Measurements from ENCODE around the gene ANKS1B.

ANKS1B gene

GRCh38 chr12:99806304-99806703 is 178.4 kb downstream of the ANKS1B start:
- H3K27ac ChIP-seq (ENCODE audit: extremely low read depth, low read depth, low read length), result no peak overlapping the region
- H3K4me3 ChIP-seq (ENCODE audit: low read depth, low read length), result no peak overlapping the region
- no peaks in the 10 kb centered on the region for H3K9me3 ChIP-seq (ENCODE audit: control insufficient read depth, insufficient read depth, low read depth, low read length)
- TF ChIP-seq, protein P1, sequence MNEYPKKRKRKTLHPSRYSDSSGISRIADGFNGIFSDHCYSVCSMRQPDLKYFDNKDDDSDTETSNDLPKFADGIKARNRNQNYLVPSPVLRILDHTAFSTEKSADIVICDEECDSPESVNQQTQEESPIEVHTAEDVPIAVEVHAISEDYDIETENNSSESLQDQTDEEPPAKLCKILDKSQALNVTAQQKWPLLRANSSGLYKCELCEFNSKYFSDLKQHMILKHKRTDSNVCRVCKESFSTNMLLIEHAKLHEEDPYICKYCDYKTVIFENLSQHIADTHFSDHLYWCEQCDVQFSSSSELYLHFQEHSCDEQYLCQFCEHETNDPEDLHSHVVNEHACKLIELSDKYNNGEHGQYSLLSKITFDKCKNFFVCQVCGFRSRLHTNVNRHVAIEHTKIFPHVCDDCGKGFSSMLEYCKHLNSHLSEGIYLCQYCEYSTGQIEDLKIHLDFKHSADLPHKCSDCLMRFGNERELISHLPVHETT (tag by site-specific recombination; IDR thresholded peaks at IDR 0.05), result no peak
- TF ChIP-seq ZNF776 (tag by site-specific recombination; IDR thresholded peaks at IDR 0.05; ENCODE audit: borderline replicate concordance), result no peak
- no peak for TF ChIP-seq ZNF302 (tag by site-specific recombination; IDR thresholded peaks at IDR 0.05; ENCODE audit: low read depth)
- TF ChIP-seq IKZF3 (tag by site-specific recombination; IDR thresholded peaks at IDR 0.05), result no peak
- TF ChIP-seq ZNF416 (tag by site-specific recombination; IDR thresholded peaks at IDR 0.05), result no peak
- TF ChIP-seq AEBP2 (tag by site-specific recombination; IDR thresholded peaks at IDR 0.05; ENCODE audit: borderline replicate concordance), result no peak
- no peak for TF ChIP-seq ZFP69B (tag by site-specific recombination; IDR thresholded peaks at IDR 0.05)
- TF ChIP-seq ZBTB7A (tag by site-specific recombination; IDR thresholded peaks at IDR 0.05; ENCODE audit: low read depth), result no peak
- TF ChIP-seq, protein P2, sequence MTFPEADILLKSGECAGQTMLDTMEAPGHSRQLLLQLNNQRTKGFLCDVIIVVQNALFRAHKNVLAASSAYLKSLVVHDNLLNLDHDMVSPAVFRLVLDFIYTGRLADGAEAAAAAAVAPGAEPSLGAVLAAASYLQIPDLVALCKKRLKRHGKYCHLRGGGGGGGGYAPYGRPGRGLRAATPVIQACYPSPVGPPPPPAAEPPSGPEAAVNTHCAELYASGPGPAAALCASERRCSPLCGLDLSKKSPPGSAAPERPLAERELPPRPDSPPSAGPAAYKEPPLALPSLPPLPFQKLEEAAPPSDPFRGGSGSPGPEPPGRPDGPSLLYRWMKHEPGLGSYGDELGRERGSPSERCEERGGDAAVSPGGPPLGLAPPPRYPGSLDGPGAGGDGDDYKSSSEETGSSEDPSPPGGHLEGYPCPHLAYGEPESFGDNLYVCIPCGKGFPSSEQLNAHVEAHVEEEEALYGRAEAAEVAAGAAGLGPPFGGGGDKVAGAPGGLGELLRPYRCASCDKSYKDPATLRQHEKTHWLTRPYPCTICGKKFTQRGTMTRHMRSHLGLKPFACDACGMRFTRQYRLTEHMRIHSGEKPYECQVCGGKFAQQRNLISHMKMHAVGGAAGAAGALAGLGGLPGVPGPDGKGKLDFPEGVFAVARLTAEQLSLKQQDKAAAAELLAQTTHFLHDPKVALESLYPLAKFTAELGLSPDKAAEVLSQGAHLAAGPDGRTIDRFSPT (tag by site-specific recombination; IDR thresholded peaks at IDR 0.05), result no peak
- no peak for TF ChIP-seq ZNF157 (tag by site-specific recombination; IDR thresholded peaks at IDR 0.05)
- no peak for TF ChIP-seq ZNF510 (tag by site-specific recombination; IDR thresholded peaks at IDR 0.05; ENCODE audit: insufficient replicate concordance)
- no peak for TF ChIP-seq ZNF558 (tag by site-specific recombination; IDR thresholded peaks at IDR 0.05)
- no peak for TF ChIP-seq ZNF707 (tag by site-specific recombination; IDR thresholded peaks at IDR 0.05)
- TF ChIP-seq, protein P3, sequence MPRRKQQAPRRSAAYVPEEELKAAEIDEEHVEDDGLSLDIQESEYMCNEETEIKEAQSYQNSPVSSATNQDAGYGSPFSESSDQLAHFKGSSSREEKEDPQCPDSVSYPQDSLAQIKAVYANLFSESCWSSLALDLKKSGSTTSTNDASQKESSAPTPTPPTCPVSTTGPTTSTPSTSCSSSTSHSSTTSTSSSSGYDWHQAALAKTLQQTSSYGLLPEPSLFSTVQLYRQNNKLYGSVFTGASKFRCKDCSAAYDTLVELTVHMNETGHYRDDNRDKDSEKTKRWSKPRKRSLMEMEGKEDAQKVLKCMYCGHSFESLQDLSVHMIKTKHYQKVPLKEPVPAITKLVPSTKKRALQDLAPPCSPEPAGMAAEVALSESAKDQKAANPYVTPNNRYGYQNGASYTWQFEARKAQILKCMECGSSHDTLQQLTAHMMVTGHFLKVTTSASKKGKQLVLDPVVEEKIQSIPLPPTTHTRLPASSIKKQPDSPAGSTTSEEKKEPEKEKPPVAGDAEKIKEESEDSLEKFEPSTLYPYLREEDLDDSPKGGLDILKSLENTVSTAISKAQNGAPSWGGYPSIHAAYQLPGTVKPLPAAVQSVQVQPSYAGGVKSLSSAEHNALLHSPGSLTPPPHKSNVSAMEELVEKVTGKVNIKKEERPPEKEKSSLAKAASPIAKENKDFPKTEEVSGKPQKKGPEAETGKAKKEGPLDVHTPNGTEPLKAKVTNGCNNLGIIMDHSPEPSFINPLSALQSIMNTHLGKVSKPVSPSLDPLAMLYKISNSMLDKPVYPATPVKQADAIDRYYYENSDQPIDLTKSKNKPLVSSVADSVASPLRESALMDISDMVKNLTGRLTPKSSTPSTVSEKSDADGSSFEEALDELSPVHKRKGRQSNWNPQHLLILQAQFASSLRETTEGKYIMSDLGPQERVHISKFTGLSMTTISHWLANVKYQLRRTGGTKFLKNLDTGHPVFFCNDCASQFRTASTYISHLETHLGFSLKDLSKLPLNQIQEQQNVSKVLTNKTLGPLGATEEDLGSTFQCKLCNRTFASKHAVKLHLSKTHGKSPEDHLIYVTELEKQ (tag by site-specific recombination; IDR thresholded peaks at IDR 0.05; ENCODE audit: borderline replicate concordance), result no peak
- TF ChIP-seq ZNF488 (tag by site-specific recombination; IDR thresholded peaks at IDR 0.05), result no peak
- TF ChIP-seq GLIS1 (tag by site-specific recombination; IDR thresholded peaks at IDR 0.05), result no peak
- no peak for TF ChIP-seq ZNF214 (tag by site-specific recombination; IDR thresholded peaks at IDR 0.05; ENCODE audit: borderline replicate concordance)
- TF ChIP-seq ZFHX2 (tag by site-specific recombination; conservative IDR thresholded peaks at IDR 0.05), result no peak
- TF ChIP-seq ZNF354C (tag by site-specific recombination; IDR thresholded peaks at IDR 0.05; ENCODE audit: borderline replicate concordance, low read depth), result no peak
- no peak for TF ChIP-seq ZNF571 (tag by site-specific recombination; IDR thresholded peaks at IDR 0.05)
- no peaks in the 10 kb centered on the region for H3K36me3 ChIP-seq (ENCODE audit: control insufficient read depth in 2 of 2, insufficient read depth in 1 of 2, low read length in 2 of 2)
- CTCF ChIA-PET, result no interaction called here
- POLR2A ChIA-PET, result no interaction called here
- peaks cover 6% of the 10 kb centered on the region for H3K4me1 ChIP-seq (ENCODE audit: control insufficient read depth, insufficient read depth, low read length)

Measured in HEK293 (cell line).